GM12875 (cell line): ENCODE results near the gene SHLD1.
"Not testable (repeated sequence)": the region's sequence is repeated elsewhere in the genome, so short reads cannot be mapped to it uniquely, and the experiment has no call there.

ENCODE experiments used
- H3K4me3 ChIP-seq: one replicate; pipeline ENCODE4 v1.5.1; 2011; ENCODE audit warnings: low read depth, low read length, control low read depth
- CTCF ChIP-seq: IDR thresholded peaks from 2 replicates; pipeline ENCODE4 v1.5.1; 2011; ENCODE audit warnings: low read depth, mild to moderate bottlenecking, control low read depth, inconsistent platforms, low read length, moderate library complexity, borderline replicate concordance; ENCODE audit not compliant: insufficient read depth

Gene SHLD1

GRCh38 chr20:5796331-5797040 is 46.3 kb downstream of the SHLD1 start:
- H3K4me3 ChIP-seq, result no peak overlapping the region
- no peak for TF ChIP-seq CTCF

- TF ChIP-seq CTCF, result no peak
- H3K4me3 ChIP-seq, result no peak overlapping the region
Measured at GRCh38 chr20:5797165-5797564, 47.0 kb downstream of the SHLD1 start.

- no peak for TF ChIP-seq CTCF
- H3K4me3 ChIP-seq, result no peak overlapping the region
Measured at GRCh38 chr20:5797843-5798462, 47.8 kb downstream of the SHLD1 start.

GRCh38 chr20:5803754-5804303 is 53.6 kb downstream of the SHLD1 start:
- H3K4me3 ChIP-seq, result not testable (repeated sequence)

GRCh38 chr20:5806457-5807263 is 56.5 kb downstream of the SHLD1 start:
- no peak overlapping the region for H3K4me3 ChIP-seq
- TF ChIP-seq CTCF, result no peak

GRCh38 chr20:5807431-5807830 is 57.2 kb downstream of the SHLD1 start:
- no peak overlapping the region for H3K4me3 ChIP-seq
- TF ChIP-seq CTCF, result no peak

- TF ChIP-seq CTCF, result no peak
- no peak overlapping the region for H3K4me3 ChIP-seq
Measured at GRCh38 chr20:5808901-5809300, 58.7 kb downstream of the SHLD1 start.
